ENCODE measurements around the gene ABHD6.

- TF ChIP-seq SUZ12 (IDR thresholded peaks at IDR 0.05), result no peak
- no peak for TF ChIP-seq SP1 (IDR thresholded peaks at IDR 0.05)
- no peak for TF ChIP-seq TARDBP (IDR thresholded peaks at IDR 0.05)
- no peak for TF ChIP-seq ZNF384 (IDR thresholded peaks at IDR 0.05)
- no peak for TF ChIP-seq FOXK2 (IDR thresholded peaks at IDR 0.05)
- TF ChIP-seq ELF4 (IDR thresholded peaks at IDR 0.05), result no peak
- TF ChIP-seq BHLHE40 (IDR thresholded peaks at IDR 0.05; ENCODE audit: borderline replicate concordance), result no peak
- TF ChIP-seq, protein P1, sequence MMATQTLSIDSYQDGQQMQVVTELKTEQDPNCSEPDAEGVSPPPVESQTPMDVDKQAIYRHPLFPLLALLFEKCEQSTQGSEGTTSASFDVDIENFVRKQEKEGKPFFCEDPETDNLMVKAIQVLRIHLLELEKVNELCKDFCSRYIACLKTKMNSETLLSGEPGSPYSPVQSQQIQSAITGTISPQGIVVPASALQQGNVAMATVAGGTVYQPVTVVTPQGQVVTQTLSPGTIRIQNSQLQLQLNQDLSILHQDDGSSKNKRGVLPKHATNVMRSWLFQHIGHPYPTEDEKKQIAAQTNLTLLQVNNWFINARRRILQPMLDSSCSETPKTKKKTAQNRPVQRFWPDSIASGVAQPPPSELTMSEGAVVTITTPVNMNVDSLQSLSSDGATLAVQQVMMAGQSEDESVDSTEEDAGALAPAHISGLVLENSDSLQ (IDR thresholded peaks at IDR 0.05), result no peak
- TF ChIP-seq NFRKB (IDR thresholded peaks at IDR 0.05), result no peak
Observed at GRCh38 chr3:58329150-58329921, 91.7 kb downstream of the ABHD6 start.
